H9 (cell line): ENCODE measurements around the gene ZFAND3. TPM values are rescaled to one million over a fixed set of nuclear protein-coding genes. Genes with fewer than 3 reads are reported as not detected.

Experiments
- DNase-seq: peaks from one replicate; pipeline ENCODE4 v3.0.0-alpha.2; 2017
- H2AFZ ChIP-seq: one replicate; pipeline ENCODE4 v1.6.1; 2013; ENCODE audit warnings: mild to moderate bottlenecking, low read length, control low read depth, moderate library complexity
- H2AK5ac ChIP-seq: 2 replicates; pipeline ENCODE4 v1.6.1; 2013; ENCODE audit warnings: low read length, control low read depth, mixed read lengths; ENCODE audit not compliant: insufficient read length
- H2BK120ac ChIP-seq: one replicate; pipeline ENCODE4 v1.6.1; 2013; ENCODE audit warnings: low read depth, mild to moderate bottlenecking, low read length, control low read depth, inconsistent platforms; ENCODE audit not compliant: poor library complexity, severe bottlenecking
- H2BK12ac ChIP-seq: 2 replicates; pipeline ENCODE4 v1.6.1; 2013; ENCODE audit warnings: low read length, control low read depth, mixed read lengths, low read depth; ENCODE audit not compliant: insufficient read length
- H2BK15ac ChIP-seq: 2 replicates; pipeline ENCODE4 v1.6.1; 2013; ENCODE audit warnings: low read depth, low read length, control low read depth
- H2BK20ac ChIP-seq: one replicate; pipeline ENCODE4 v1.6.1; 2013; ENCODE audit warnings: low read depth, mild to moderate bottlenecking, low read length, control low read depth, inconsistent platforms; ENCODE audit not compliant: poor library complexity, severe bottlenecking
- H2BK5ac ChIP-seq: 2 replicates; pipeline ENCODE4 v1.6.1; 2013; ENCODE audit warnings: low read length, control low read depth, mixed read lengths; ENCODE audit not compliant: insufficient read length
- H3K14ac ChIP-seq: 2 replicates; pipeline ENCODE4 v1.6.1; 2013; ENCODE audit warnings: low read length, control low read depth; ENCODE audit not compliant: insufficient read depth
- H3K18ac ChIP-seq: 2 replicates; pipeline ENCODE4 v1.6.1; 2013; ENCODE audit warnings: low read depth, mild to moderate bottlenecking, mixed read lengths, low read length, control low read depth; ENCODE audit not compliant: insufficient read length
- H3K23ac ChIP-seq: 2 replicates; pipeline ENCODE4 v1.6.1; 2013; ENCODE audit warnings: low read length, control low read depth, mixed read lengths, low read depth; ENCODE audit not compliant: insufficient read length
- H3K23me2 ChIP-seq: 2 replicates; pipeline ENCODE4 v1.6.1; 2013; ENCODE audit warnings: low read depth, mild to moderate bottlenecking, mixed read lengths, low read length, control low read depth; ENCODE audit not compliant: insufficient read length, poor library complexity, severe bottlenecking
- H3K27ac ChIP-seq: 2 replicates; pipeline ENCODE4 v1.5.1; 2013; ENCODE audit warnings: low read length, control low read depth, mixed read lengths, low read depth; ENCODE audit not compliant: insufficient read length
- H3K27me3 ChIP-seq: 2 replicates; pipeline ENCODE4 v1.6.1; 2013; ENCODE audit warnings: low read length, control low read depth, inconsistent platforms; ENCODE audit not compliant: insufficient read depth
- H3K4ac ChIP-seq: 2 replicates; pipeline ENCODE4 v1.6.1; 2013; ENCODE audit warnings: low read depth, mild to moderate bottlenecking, control low read depth, inconsistent platforms, low read length, moderate library complexity
- H3K4me1 ChIP-seq: 2 replicates; pipeline ENCODE4 v1.6.1; 2013; ENCODE audit warnings: low read length, control low read depth, inconsistent platforms; ENCODE audit not compliant: insufficient read depth
- H3K4me2 ChIP-seq: 2 replicates; pipeline ENCODE4 v1.6.1; 2013; ENCODE audit warnings: low read length, control low read depth, mixed read lengths; ENCODE audit not compliant: insufficient read length, insufficient read depth
- H3K56ac ChIP-seq: 2 replicates; pipeline ENCODE4 v1.6.1; 2013; ENCODE audit warnings: low read depth, mild to moderate bottlenecking, mixed read lengths, low read length, control low read depth; ENCODE audit not compliant: insufficient read length
- H3K79me1 ChIP-seq: 2 replicates; pipeline ENCODE4 v1.6.1; 2013; ENCODE audit warnings: low read depth, mild to moderate bottlenecking, moderate library complexity, low read length, control low read depth, inconsistent platforms; ENCODE audit not compliant: insufficient read depth, poor library complexity, severe bottlenecking
- H3K79me2 ChIP-seq: 2 replicates; pipeline ENCODE4 v1.6.1; 2013; ENCODE audit warnings: low read length, control low read depth, inconsistent platforms; ENCODE audit not compliant: insufficient read depth
- H3K9ac ChIP-seq: 2 replicates; pipeline ENCODE4 v1.6.1; 2013; ENCODE audit warnings: low read length, control low read depth, mixed read lengths; ENCODE audit not compliant: insufficient read length; ENCODE audit errors: extremely low read depth
- H3K9me3 ChIP-seq: one replicate; pipeline ENCODE4 v1.6.1; 2013; ENCODE audit warnings: low read depth, low read length, inconsistent platforms; ENCODE audit not compliant: control insufficient read depth
- H3T11ph ChIP-seq: one replicate; pipeline ENCODE4 v1.6.1; 2013; ENCODE audit warnings: mild to moderate bottlenecking, low read length, control low read depth, inconsistent platforms
- H4K20me1 ChIP-seq: one replicate; pipeline ENCODE4 v1.6.1; 2013; ENCODE audit not compliant: control insufficient read depth, insufficient read length, insufficient read depth
- H4K5ac ChIP-seq: 2 replicates; pipeline ENCODE4 v1.6.1; 2013; ENCODE audit warnings: low read depth, mild to moderate bottlenecking, mixed read lengths, low read length, control low read depth; ENCODE audit not compliant: insufficient read length
- H4K8ac ChIP-seq: replicated peaks from 2 replicates; pipeline ENCODE4 v1.6.1; 2013; ENCODE audit warnings: low read length, control low read depth, mixed read lengths, low read depth; ENCODE audit not compliant: insufficient read length
- H4K91ac ChIP-seq: 2 replicates; pipeline ENCODE4 v1.6.1; 2013; ENCODE audit warnings: low read depth, mild to moderate bottlenecking, moderate library complexity, mixed read lengths, low read length, control low read depth; ENCODE audit not compliant: insufficient read length
- H3K27ac Mint-ChIP-seq, 3 experiments: 2 replicates in 2 of 3; 3 replicates in 1 of 3; pipeline ENCODE4 v1.8.0; 2020 to 2021; ENCODE audit warnings: mixed read lengths in 3 of 3, mild to moderate bottlenecking in 1 of 3, moderate library complexity in 1 of 3
- H3K27me3 Mint-ChIP-seq: 2 replicates; pipeline ENCODE4 v1.8.0; 2021; ENCODE audit warnings: low read depth, mild to moderate bottlenecking, moderate library complexity, mixed read lengths
- H3K36me3 Mint-ChIP-seq, 3 experiments: 2 replicates in 2 of 3; 3 replicates in 1 of 3; pipeline ENCODE4 v1.8.0; 2020 to 2021; ENCODE audit warnings: low read depth in 3 of 3, mixed read lengths in 3 of 3; ENCODE audit not compliant: insufficient read depth in 1 of 3
- H3K4me1 Mint-ChIP-seq, 2 experiments: 2 replicates each; pipeline ENCODE4 v1.8.0; 2020; ENCODE audit warnings: mixed read lengths in 2 of 2
- H3K4me3 Mint-ChIP-seq, 2 experiments: 2 replicates in 1 of 2; 3 replicates in 1 of 2; pipeline ENCODE4 v1.8.0; 2020 to 2021; ENCODE audit warnings: mild to moderate bottlenecking in 2 of 2, mixed read lengths in 2 of 2, moderate library complexity in 1 of 2
- H3K9me3 Mint-ChIP-seq, 2 experiments: 2 replicates in 1 of 2; 3 replicates in 1 of 2; pipeline ENCODE4 v1.8.0; 2020; ENCODE audit warnings: mild to moderate bottlenecking in 2 of 2, mixed read lengths in 2 of 2, moderate library complexity in 1 of 2
- WGBS: extraction: QIAGEN DNeasy Blood & Tissue Kit; methylation state at CpG from one replicate; pipeline ENCODE4 v1.1.7; 2013; ENCODE audit warnings: missing lambda C conversion rate, low lambda C conversion rate, mixed read lengths; ENCODE audit not compliant: insufficient read length; ENCODE audit errors: extremely low coverage; 5-methylcytosine and 5-hydroxymethylcytosine counted together
- total RNA-seq: library from RNA; stranded (reverse); gene quantifications from 2 replicates; pipeline ENCODE4 v1.2.1, GENCODE V29; 2021
- TF ChIP-seq, protein P1 (sequence below): fragments of 200-600 bp; sonication (generic); conservative IDR thresholded peaks from 3 replicates; pipeline ENCODE4 v1.8.0; 2021; ENCODE audit warnings: antibody characterized with exemption, mild to moderate bottlenecking

The ZFAND3 gene
- total RNA-seq, 1 experiment from 2014 or later, result 57.7 TPM

DNA sequence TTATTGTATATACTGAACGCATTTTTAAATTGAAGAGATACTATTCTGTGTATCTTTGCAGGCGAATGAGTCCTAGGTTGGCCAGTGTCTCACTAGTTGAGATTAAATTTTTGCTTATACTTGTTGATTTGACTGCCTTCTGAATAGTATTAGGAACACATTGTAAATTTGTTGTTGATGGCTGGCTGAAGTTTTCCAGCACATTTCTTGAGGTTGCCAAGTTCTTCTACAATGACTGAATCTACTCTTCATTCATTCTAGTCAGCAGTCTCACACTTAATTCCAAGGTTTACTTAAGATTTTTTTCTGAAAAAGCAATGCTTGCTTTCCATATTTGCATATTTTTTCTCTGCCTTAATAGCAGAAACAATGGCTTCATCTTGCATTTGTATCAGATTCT is 151.7 kb downstream of the ZFAND3 start:
- Histone ChIP-seq H2BK5ac (no peak overlapping the region), H3K23ac (no peak overlapping the region), H3K27me3 (no peaks in the 10 kb centered on the region), H3K27ac (no peak overlapping the region), H3K4me2 (no peak overlapping the region), H3K9ac (no peak overlapping the region), H4K91ac (no peak overlapping the region), H3K23me2 (no peaks in the 10 kb centered on the region), H2AK5ac (no peak overlapping the region), H4K8ac (no peak overlapping the region), H3K4me1 (no peaks in the 10 kb centered on the region), H3T11ph (no peak overlapping the region), H3K79me1 (peaks cover 12% of the 10 kb centered on the region), H4K5ac (no peak overlapping the region), H3K79me2 (no peaks in the 10 kb centered on the region), H2AFZ (no peak overlapping the region), H3K18ac (no peak overlapping the region), H3K4ac (no peak overlapping the region), H2BK120ac (no peak overlapping the region), H3K56ac (no peak overlapping the region), H4K20me1 (no peaks in the 10 kb centered on the region), H2BK20ac (no peak overlapping the region), H3K14ac (no peak overlapping the region), H3K9me3 (peaks cover 6% of the 10 kb centered on the region), H2BK12ac (no peak overlapping the region), H2BK15ac (no peak overlapping the region)
- TF ChIP-seq, protein P1, sequence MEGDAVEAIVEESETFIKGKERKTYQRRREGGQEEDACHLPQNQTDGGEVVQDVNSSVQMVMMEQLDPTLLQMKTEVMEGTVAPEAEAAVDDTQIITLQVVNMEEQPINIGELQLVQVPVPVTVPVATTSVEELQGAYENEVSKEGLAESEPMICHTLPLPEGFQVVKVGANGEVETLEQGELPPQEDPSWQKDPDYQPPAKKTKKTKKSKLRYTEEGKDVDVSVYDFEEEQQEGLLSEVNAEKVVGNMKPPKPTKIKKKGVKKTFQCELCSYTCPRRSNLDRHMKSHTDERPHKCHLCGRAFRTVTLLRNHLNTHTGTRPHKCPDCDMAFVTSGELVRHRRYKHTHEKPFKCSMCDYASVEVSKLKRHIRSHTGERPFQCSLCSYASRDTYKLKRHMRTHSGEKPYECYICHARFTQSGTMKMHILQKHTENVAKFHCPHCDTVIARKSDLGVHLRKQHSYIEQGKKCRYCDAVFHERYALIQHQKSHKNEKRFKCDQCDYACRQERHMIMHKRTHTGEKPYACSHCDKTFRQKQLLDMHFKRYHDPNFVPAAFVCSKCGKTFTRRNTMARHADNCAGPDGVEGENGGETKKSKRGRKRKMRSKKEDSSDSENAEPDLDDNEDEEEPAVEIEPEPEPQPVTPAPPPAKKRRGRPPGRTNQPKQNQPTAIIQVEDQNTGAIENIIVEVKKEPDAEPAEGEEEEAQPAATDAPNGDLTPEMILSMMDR, result no peak
- Mint-ChIP-seq H3K9me3 (peaks cover 13 to 19% of the 10 kb centered on the region in 2 experiments), H3K4me3 (no peak overlapping the region), H3K36me3 (peaks cover 13 to 21% (median 13%) of the 10 kb centered on the region in 3 experiments), H3K27ac (peak overlapping the region in 1 of 3 experiments; percentile 84; a peak in 2 of 7 replicates), H3K27me3 (no peaks in the 10 kb centered on the region), H3K4me1 (peaks cover 7 to 10% of the 10 kb centered on the region in 2 experiments)
- WGBS, result no CpG with 5 or more reads among the region's 2 CpGs
- DNase-seq, result no peak
